Measurements from ENCODE around the gene EFHC1. TPM values are rescaled to one million over a fixed set of nuclear protein-coding genes. Genes with fewer than 3 reads are reported as not detected.

EFHC1 gene
- total RNA-seq, 1 donor: 21.6 TPM

Other genes starting within 250 kb of the EFHC1 start
- gene IL17A, start 234.0 kb upstream of the EFHC1 start, total RNA-seq: not detected in 2 replicates
- under 0.01 TPM in 1 of 2 replicates, not detected in the other for gene IL17F, start 175.8 kb upstream of the EFHC1 start, total RNA-seq
- gene MCM3, start 135.6 kb upstream of the EFHC1 start, total RNA-seq: 38.0 and 49.7 TPM in 2 replicates
- gene PAQR8, start 58.2 kb upstream of the EFHC1 start, total RNA-seq: 3.2 and 4.7 TPM in 2 replicates
- 159 and 196 TPM in 2 replicates for gene TRAM2, start 156.7 kb downstream of the EFHC1 start, total RNA-seq

Data from fibroblast of villous mesenchyme (primary cell).